Measurements from ENCODE around the gene CD74. TPM values are rescaled to one million over a fixed set of nuclear protein-coding genes. Genes with fewer than 3 reads are reported as not detected.

Gene CD74
- total RNA-seq, 1 experiment from 2014 or later, result 0.22 TPM

DNA sequence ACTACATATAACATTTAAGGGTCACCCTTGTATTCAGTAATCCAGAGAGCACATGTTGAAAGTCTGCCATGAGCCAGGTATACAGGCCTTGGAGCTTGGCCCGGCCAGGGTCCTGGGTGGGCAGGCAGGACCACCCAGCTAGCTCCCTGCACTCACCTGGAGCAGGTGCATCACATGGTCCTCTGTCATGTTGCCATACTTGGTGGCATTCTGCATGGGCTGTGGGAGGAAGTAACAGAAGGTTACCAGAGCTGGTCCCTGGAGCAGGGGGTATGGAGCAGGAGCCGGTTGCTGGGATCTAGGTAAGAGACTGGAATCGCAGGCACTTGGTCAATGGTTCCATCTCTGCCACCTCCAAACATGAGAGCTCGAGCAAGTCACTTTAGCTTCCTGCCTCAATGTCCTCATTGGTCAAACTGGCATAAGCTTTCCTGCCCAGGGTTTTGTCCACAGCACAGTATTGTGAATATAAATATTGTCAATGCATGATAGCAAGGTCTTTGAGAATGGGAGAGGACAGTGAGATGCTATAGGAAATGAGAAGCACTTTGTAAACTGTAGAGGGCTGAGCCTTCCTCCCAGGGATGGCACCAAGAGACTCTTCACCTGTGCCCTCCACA is 6.5 kb downstream of the CD74 start:
- no TSS peak for BruUV-seq (replicated peaks)
- no peak overlapping the region for H3K4me3 ChIP-seq (ENCODE audit: low read length)
- H3K4me2 ChIP-seq (ENCODE audit: low read length), result no peak overlapping the region
- no peak for DNase-seq
- no peaks in the 10 kb centered on the region for H3F3A ChIP-seq (ENCODE audit: low read length, unreplicated experiment)
- TF ChIP-seq EZH2 (IDR thresholded peaks at IDR 0.05; ENCODE audit: low read length, unreplicated experiment), result no peak
- TF ChIP-seq, protein P1, sequence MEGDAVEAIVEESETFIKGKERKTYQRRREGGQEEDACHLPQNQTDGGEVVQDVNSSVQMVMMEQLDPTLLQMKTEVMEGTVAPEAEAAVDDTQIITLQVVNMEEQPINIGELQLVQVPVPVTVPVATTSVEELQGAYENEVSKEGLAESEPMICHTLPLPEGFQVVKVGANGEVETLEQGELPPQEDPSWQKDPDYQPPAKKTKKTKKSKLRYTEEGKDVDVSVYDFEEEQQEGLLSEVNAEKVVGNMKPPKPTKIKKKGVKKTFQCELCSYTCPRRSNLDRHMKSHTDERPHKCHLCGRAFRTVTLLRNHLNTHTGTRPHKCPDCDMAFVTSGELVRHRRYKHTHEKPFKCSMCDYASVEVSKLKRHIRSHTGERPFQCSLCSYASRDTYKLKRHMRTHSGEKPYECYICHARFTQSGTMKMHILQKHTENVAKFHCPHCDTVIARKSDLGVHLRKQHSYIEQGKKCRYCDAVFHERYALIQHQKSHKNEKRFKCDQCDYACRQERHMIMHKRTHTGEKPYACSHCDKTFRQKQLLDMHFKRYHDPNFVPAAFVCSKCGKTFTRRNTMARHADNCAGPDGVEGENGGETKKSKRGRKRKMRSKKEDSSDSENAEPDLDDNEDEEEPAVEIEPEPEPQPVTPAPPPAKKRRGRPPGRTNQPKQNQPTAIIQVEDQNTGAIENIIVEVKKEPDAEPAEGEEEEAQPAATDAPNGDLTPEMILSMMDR (conservative IDR thresholded peaks at IDR 0.05; ENCODE audit: low read depth, low read length), result no peak
- TF ChIP-seq EZH2phosphoT487 (IDR thresholded peaks at IDR 0.05; ENCODE audit: borderline replicate concordance, low read length), result no peak
- no peak overlapping the region for H2AFZ ChIP-seq (ENCODE audit: low read length)
- no peaks in the 10 kb centered on the region for H3K9me2 ChIP-seq (replicated peaks; ENCODE audit: low read length)
- ATAC-seq, result no peak
- H3K9ac ChIP-seq (ENCODE audit: low read length), result no peak overlapping the region
- H3K36me3 ChIP-seq (ENCODE audit: low read depth, low read length), result no peaks in the 10 kb centered on the region
- no peaks in the 10 kb centered on the region; the same call in 1 of the 2 replicates for H3K4me1 ChIP-seq (ENCODE audit: insufficient read depth, low read length)
- CTCF ChIA-PET, result no interaction called here
- no peaks in the 10 kb centered on the region for H3K27me3 ChIP-seq (ENCODE audit: low read length)
- no peaks in the 10 kb centered on the region for H3K79me2 ChIP-seq (ENCODE audit: low read length)
- no peaks in the 10 kb centered on the region for H4K20me1 ChIP-seq (ENCODE audit: low read length)
- POLR2A ChIA-PET (ENCODE audit: unreplicated experiment), result no interaction called here
- intact Hi-C loops (cut with micrococcal nuclease), result no loop called here
- H3K27ac ChIP-seq (ENCODE audit: low read length), result no peak overlapping the region
- H3K9me3 ChIP-seq (ENCODE audit: low read length), result no peaks in the 10 kb centered on the region

DNA sequence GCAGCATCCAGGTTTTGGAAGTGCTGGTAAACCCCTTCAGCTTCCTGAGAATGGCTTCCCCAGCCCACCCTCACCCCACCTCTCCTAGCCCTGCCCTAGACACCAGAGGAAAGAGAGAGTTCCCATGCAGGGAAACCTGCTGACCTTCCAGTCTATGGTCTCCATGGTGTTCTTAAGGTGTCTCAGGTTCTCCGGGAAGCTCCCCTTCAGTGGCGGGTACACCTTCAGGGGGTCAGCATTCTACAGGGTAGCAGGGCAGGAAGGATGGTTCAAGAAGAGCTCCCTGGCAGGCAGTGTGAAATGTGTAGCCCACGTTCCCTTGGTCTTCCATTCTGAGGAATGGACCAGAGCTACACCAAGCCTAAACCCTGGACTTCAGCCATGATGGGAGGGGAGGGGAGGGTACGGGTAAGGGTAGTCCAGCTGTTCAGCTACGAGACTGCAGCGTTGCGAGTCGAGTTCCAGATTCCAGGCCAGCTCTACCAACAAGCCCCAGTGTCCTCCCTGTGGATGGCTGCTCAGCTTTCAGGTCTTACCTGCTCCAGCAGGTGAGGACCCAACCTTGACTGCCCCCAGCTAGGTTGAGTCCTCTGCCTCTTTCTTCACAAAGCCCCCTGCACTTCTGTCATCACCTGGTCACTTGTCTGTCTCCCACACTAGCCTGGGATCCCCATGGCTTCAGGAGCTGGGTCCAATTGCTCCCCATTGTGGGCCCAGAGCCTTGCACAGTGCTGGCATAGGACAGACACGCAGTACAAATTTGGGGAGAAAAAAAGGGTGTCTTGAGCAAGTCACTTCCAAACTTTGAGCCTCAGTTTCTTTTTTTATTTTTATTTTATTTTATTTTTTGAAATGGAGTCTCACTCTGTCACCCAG is 7.5 kb downstream of the CD74 start:
- TF ChIP-seq EZH2phosphoT487 (IDR thresholded peaks at IDR 0.05; ENCODE audit: borderline replicate concordance, low read length) (no peak), EZH2 (IDR thresholded peaks at IDR 0.05; ENCODE audit: low read length, unreplicated experiment) (no peak)
- TF ChIP-seq, protein P1 (conservative IDR thresholded peaks at IDR 0.05; ENCODE audit: low read depth, low read length), result no peak
- H2AFZ ChIP-seq (ENCODE audit: low read length), result no peak overlapping the region
- no peak overlapping the region for H3K27ac ChIP-seq (ENCODE audit: low read length)
- intact Hi-C loops (cut with micrococcal nuclease), result no loop called here
- H3K9me2 ChIP-seq (replicated peaks; ENCODE audit: low read length), result no peaks in the 10 kb centered on the region
- no peaks in the 10 kb centered on the region for H3K9me3 ChIP-seq (ENCODE audit: low read length)
- DNase-seq (no peak), ATAC-seq (no peak)
- H3K27me3 ChIP-seq (ENCODE audit: low read length), result no peaks in the 10 kb centered on the region
- no peak overlapping the region for H3K4me3 ChIP-seq (ENCODE audit: low read length)
- no peak overlapping the region for H3K9ac ChIP-seq (ENCODE audit: low read length)
- H3F3A ChIP-seq (ENCODE audit: low read length, unreplicated experiment), result no peaks in the 10 kb centered on the region
- no peaks in the 10 kb centered on the region; the same call in 1 of the 2 replicates for H3K4me1 ChIP-seq (ENCODE audit: insufficient read depth, low read length)
- H4K20me1 ChIP-seq (ENCODE audit: low read length), result no peaks in the 10 kb centered on the region
- ChIA-PET CTCF (no interaction called here), POLR2A (ENCODE audit: unreplicated experiment) (no interaction called here)
- H3K4me2 ChIP-seq (ENCODE audit: low read length), result no peak overlapping the region
- peaks cover 4% of the 10 kb centered on the region; the same call in 1 of the 2 replicates for H3K36me3 ChIP-seq (ENCODE audit: low read depth, low read length)
- H3K79me2 ChIP-seq (ENCODE audit: low read length), result no peaks in the 10 kb centered on the region
- no TSS peak for BruUV-seq (replicated peaks)

DNA sequence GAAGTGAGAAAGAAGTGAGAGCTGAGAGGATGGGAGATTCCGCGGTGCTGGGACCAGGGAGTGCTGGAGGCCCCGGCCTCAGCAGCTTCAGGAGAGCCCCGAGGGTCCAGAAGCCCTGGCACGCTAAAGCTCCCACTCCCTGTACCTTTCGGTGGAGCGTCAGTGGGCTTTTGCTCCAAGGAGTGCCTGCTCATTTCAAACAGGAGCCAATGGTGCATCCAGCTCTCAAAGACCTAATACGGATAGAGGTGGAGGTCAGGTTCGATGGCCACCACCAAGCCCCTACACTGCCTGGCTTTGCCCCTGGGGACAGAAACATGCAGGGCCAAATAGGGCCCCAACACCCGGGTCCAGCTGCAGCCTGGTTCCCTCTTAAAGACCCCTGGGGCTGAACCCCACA is 8.2 kb downstream of the CD74 start:
- Histone ChIP-seq H3K9ac (ENCODE audit: low read length) (no peak overlapping the region), H3K4me2 (ENCODE audit: low read length) (no peak overlapping the region), H2AFZ (ENCODE audit: low read length) (no peak overlapping the region), H3F3A (ENCODE audit: low read length, unreplicated experiment) (no peaks in the 10 kb centered on the region), H3K9me3 (ENCODE audit: low read length) (no peaks in the 10 kb centered on the region), H3K27ac (ENCODE audit: low read length) (no peak overlapping the region), H3K4me1 (ENCODE audit: insufficient read depth, low read length) (no peaks in the 10 kb centered on the region), H3K79me2 (ENCODE audit: low read length) (no peaks in the 10 kb centered on the region), H3K9me2 (replicated peaks; ENCODE audit: low read length) (no peaks in the 10 kb centered on the region), H4K20me1 (ENCODE audit: low read length) (no peaks in the 10 kb centered on the region), H3K36me3 (ENCODE audit: low read depth, low read length) (peaks cover 8% of the 10 kb centered on the region; the same call in 1 of the 2 replicates), H3K27me3 (ENCODE audit: low read length) (no peaks in the 10 kb centered on the region), H3K4me3 (ENCODE audit: low read length) (no peak overlapping the region)
- POLR2A ChIA-PET (ENCODE audit: unreplicated experiment), result no interaction called here
- ATAC-seq (no peak), DNase-seq (no peak)
- BruUV-seq (replicated peaks), result no TSS peak
- TF ChIP-seq, protein P1 (conservative IDR thresholded peaks at IDR 0.05; ENCODE audit: low read depth, low read length), result no peak
- intact Hi-C loops (cut with micrococcal nuclease), result no loop called here
- CTCF ChIA-PET, result no interaction called here

All from PC-3 (cell line).